ENCODE data around the gene TCEANC.

TCEANC gene

GRCh38 chrX:13649838-13650237 is 3.1 kb upstream of the TCEANC start:
- H3K27me3 ChIP-seq (ENCODE audit: insufficient read depth, poor library complexity, severe bottlenecking): no peaks in the 10 kb centered on the region
- H3K4me3 ChIP-seq (replicated peaks; ENCODE audit: insufficient read depth, low read length): no peak overlapping the region
- TF ChIP-seq POLR2AphosphoS5 (IDR thresholded peaks at IDR 0.05; ENCODE audit: low read depth) (no peak), GABPA (IDR thresholded peaks at IDR 0.05; ENCODE audit: low read depth) (no peak), CTCF (IDR thresholded peaks at IDR 0.05; ENCODE audit: insufficient read depth, low read length) (no peak), REST (IDR thresholded peaks at IDR 0.05; ENCODE audit: insufficient replicate concordance, low read depth) (no peak), SPI1 (IDR thresholded peaks at IDR 0.05; ENCODE audit: borderline replicate concordance, low read depth) (no peak)
- DNase-seq (ENCODE audit: low read depth in 1 of 2, low spot score in 1 of 2): no peak
- no peak overlapping the region for H3K27ac ChIP-seq (replicated peaks)

- Histone ChIP-seq H3K27ac (replicated peaks) (no peak overlapping the region), H3K27me3 (ENCODE audit: insufficient read depth, poor library complexity, severe bottlenecking) (no peaks in the 10 kb centered on the region), H3K4me3 (replicated peaks; ENCODE audit: insufficient read depth, low read length) (no peak overlapping the region)
- TF ChIP-seq REST (IDR thresholded peaks at IDR 0.05; ENCODE audit: insufficient replicate concordance, low read depth): no peak
- TF ChIP-seq POLR2AphosphoS5 (IDR thresholded peaks at IDR 0.05; ENCODE audit: low read depth): no peak
- TF ChIP-seq GABPA (IDR thresholded peaks at IDR 0.05; ENCODE audit: low read depth): no peak
- no peak for TF ChIP-seq SPI1 (IDR thresholded peaks at IDR 0.05; ENCODE audit: borderline replicate concordance, low read depth)
- no peak for TF ChIP-seq CTCF (IDR thresholded peaks at IDR 0.05; ENCODE audit: insufficient read depth, low read length)
- no peak for DNase-seq (ENCODE audit: low read depth in 1 of 2, low spot score in 1 of 2)
Measured at GRCh38 chrX:13650318-13650717, 2.6 kb upstream of the TCEANC start.

DNA sequence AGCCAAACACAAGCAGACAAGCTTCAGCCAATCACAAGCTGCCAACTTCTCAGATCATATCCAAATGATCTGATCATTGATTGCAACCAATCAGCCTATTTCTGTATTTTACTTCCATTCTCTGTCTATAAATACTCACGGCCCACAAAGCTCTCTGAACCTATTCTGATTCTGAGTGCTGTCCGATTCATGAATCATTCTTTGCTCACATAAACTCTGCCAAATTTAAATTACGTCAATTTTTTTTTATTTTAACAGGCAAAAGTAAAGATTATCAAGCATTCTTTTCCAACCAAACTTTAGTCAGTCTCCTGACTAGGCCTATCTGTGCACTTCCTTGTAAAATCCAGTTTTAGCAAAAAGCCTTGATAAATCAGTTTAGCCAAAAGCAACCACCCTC is 1.8 kb upstream of the TCEANC start:
- no peak for DNase-seq (ENCODE audit: low read depth in 1 of 2, low spot score in 1 of 2)
- Histone ChIP-seq H3K27me3 (ENCODE audit: insufficient read depth, poor library complexity, severe bottlenecking) (no peaks in the 10 kb centered on the region), H3K27ac (replicated peaks) (no peak overlapping the region), H3K4me3 (replicated peaks; ENCODE audit: insufficient read depth, low read length) (no peak overlapping the region)
- no peak for TF ChIP-seq REST (IDR thresholded peaks at IDR 0.05; ENCODE audit: insufficient replicate concordance, low read depth)
- TF ChIP-seq CTCF (IDR thresholded peaks at IDR 0.05; ENCODE audit: insufficient read depth, low read length): no peak
- no peak for TF ChIP-seq POLR2AphosphoS5 (IDR thresholded peaks at IDR 0.05; ENCODE audit: low read depth)
- TF ChIP-seq SPI1 (IDR thresholded peaks at IDR 0.05; ENCODE audit: borderline replicate concordance, low read depth): no peak
- no peak for TF ChIP-seq GABPA (IDR thresholded peaks at IDR 0.05; ENCODE audit: low read depth)

Data from HL-60 (cell line).